Osteocyte (in vitro differentiated cells): ENCODE results near the gene TSPAN12. TPM values are rescaled to one million over a fixed set of nuclear protein-coding genes. Genes with fewer than 3 reads are reported as not detected.

Source experiments
- DNase-seq: peaks from one replicate; pipeline ENCODE4 v3.0.0; 2021; ENCODE audit warnings: mixed read lengths; ENCODE audit not compliant: unreplicated experiment; ENCODE audit errors: extremely low spot score
- H3K27ac Mint-ChIP-seq: one replicate; pipeline ENCODE4 v1.8.0; 2021; ENCODE audit warnings: mild to moderate bottlenecking, mixed read lengths; ENCODE audit not compliant: unreplicated experiment
- H3K27me3 Mint-ChIP-seq: one replicate; pipeline ENCODE4 v1.8.0; 2021; ENCODE audit warnings: mixed read lengths; ENCODE audit not compliant: unreplicated experiment
- H3K36me3 Mint-ChIP-seq: one replicate; pipeline ENCODE4 v1.8.0; 2021; ENCODE audit warnings: mixed read lengths; ENCODE audit not compliant: unreplicated experiment
- H3K4me1 Mint-ChIP-seq: one replicate; pipeline ENCODE4 v1.8.0; 2021; ENCODE audit warnings: mixed read lengths; ENCODE audit not compliant: unreplicated experiment
- H3K4me3 Mint-ChIP-seq: one replicate; pipeline ENCODE4 v1.8.0; 2021; ENCODE audit warnings: mild to moderate bottlenecking, moderate library complexity, mixed read lengths; ENCODE audit not compliant: unreplicated experiment
- H3K9me3 Mint-ChIP-seq: one replicate; pipeline ENCODE4 v1.8.0; 2021; ENCODE audit warnings: mixed read lengths; ENCODE audit not compliant: unreplicated experiment
- CTCF ChIP-seq: fragments of 200-600 bp; sonication (generic); IDR thresholded peaks from 2 replicates; pipeline ENCODE4 v1.5.0; 2021; ENCODE audit warnings: antibody characterized with exemption, mild to moderate bottlenecking, moderate library complexity
- total RNA-seq: library from RNA; stranded (reverse); gene quantifications from 2 replicates; pipeline ENCODE4 v1.2.1, GENCODE V29; 2021

TSPAN12 gene
- total RNA-seq, 1 donor from 2014 or later: 13.2 TPM

GRCh38 chr7:120876922-120877321 is 19.0 kb upstream of the TSPAN12 start:
- Mint-ChIP-seq H3K27me3 (peaks cover 31% of the 10 kb centered on the region), H3K4me3 (no peak overlapping the region), H3K27ac (no peak overlapping the region), H3K36me3 (no peaks in the 10 kb centered on the region), H3K4me1 (peaks cover 4% of the 10 kb centered on the region), H3K9me3 (no peaks in the 10 kb centered on the region)
- TF ChIP-seq CTCF: no peak
- DNase-seq: no peak

GRCh38 chr7:120874722-120875121 is 16.8 kb upstream of the TSPAN12 start:
- no peaks in the 10 kb centered on the region for H3K9me3 Mint-ChIP-seq
- DNase-seq: no peak
- H3K36me3 Mint-ChIP-seq: no peaks in the 10 kb centered on the region
- H3K27me3 Mint-ChIP-seq: peaks cover 31% of the 10 kb centered on the region
- peaks cover 4% of the 10 kb centered on the region for H3K4me1 Mint-ChIP-seq
- H3K4me3 Mint-ChIP-seq: no peak overlapping the region
- no peak for TF ChIP-seq CTCF
- no peak overlapping the region for H3K27ac Mint-ChIP-seq

- Mint-ChIP-seq H3K27me3 (peaks cover 31% of the 10 kb centered on the region), H3K36me3 (no peaks in the 10 kb centered on the region), H3K4me1 (peaks cover 4% of the 10 kb centered on the region), H3K9me3 (no peaks in the 10 kb centered on the region), H3K27ac (no peak overlapping the region), H3K4me3 (no peak overlapping the region)
- DNase-seq: no peak
- TF ChIP-seq CTCF: no peak
These were observed 16.1 kb upstream of the TSPAN12 start for GRCh38 chr7:120874016-120874415.

GRCh38 chr7:120873401-120873800 is 15.5 kb upstream of the TSPAN12 start:
- no peak for DNase-seq
- TF ChIP-seq CTCF: no peak
- peaks cover 28% of the 10 kb centered on the region for H3K27me3 Mint-ChIP-seq
- H3K9me3 Mint-ChIP-seq: no peaks in the 10 kb centered on the region
- H3K4me3 Mint-ChIP-seq: no peak overlapping the region
- peaks cover 4% of the 10 kb centered on the region for H3K4me1 Mint-ChIP-seq
- no peak overlapping the region for H3K27ac Mint-ChIP-seq
- no peaks in the 10 kb centered on the region for H3K36me3 Mint-ChIP-seq

GRCh38 chr7:120869700-120870099 is 11.8 kb upstream of the TSPAN12 start:
- Mint-ChIP-seq H3K4me1 (peaks cover 6% of the 10 kb centered on the region), H3K27ac (no peak overlapping the region), H3K27me3 (peaks cover 7% of the 10 kb centered on the region), H3K36me3 (no peaks in the 10 kb centered on the region), H3K4me3 (no peak overlapping the region), H3K9me3 (no peaks in the 10 kb centered on the region)
- no peak for TF ChIP-seq CTCF
- no peak for DNase-seq
